MM.1S (cell line): ENCODE measurements around the gene SEC63.
"Not testable (repeated sequence)": the region's sequence is repeated elsewhere in the genome, so short reads cannot be mapped to it uniquely, and the experiment has no call there.

ENCODE experiments used
- DNase-seq: peaks from one replicate; pipeline ENCODE4 v3.0.0-alpha.2; 2015
- H2AFZ ChIP-seq: fragments of 300-600 bp; sonication (generic); 2 replicates; pipeline ENCODE4 v1.6.0; 2016; ENCODE audit warnings: antibody characterized with exemption, low read length
- H3F3A ChIP-seq: fragments of 300-600 bp; sonication (generic); 2 replicates; pipeline ENCODE4 v1.6.1; 2016; ENCODE audit warnings: mild to moderate bottlenecking, antibody characterized with exemption, low read length, moderate library complexity, mixed read lengths; ENCODE audit not compliant: insufficient read depth
- H3K27ac ChIP-seq: fragments of 300-600 bp; sonication (generic); 2 replicates; pipeline ENCODE4 v1.5.1; 2016; ENCODE audit warnings: mild to moderate bottlenecking, low read length
- H3K27me3 ChIP-seq: fragments of 300-600 bp; sonication (generic); replicated peaks from 2 replicates; pipeline ENCODE4 v1.6.0; 2016; ENCODE audit warnings: low read length; ENCODE audit not compliant: insufficient read depth
- H3K36me3 ChIP-seq: fragments of 300-600 bp; sonication (generic); replicated peaks from 2 replicates; pipeline ENCODE4 v1.6.1; 2016; ENCODE audit warnings: mild to moderate bottlenecking, low read length, mixed read lengths; ENCODE audit not compliant: insufficient read depth
- H3K4me1 ChIP-seq: fragments of 300-600 bp; sonication (generic); 2 replicates; pipeline ENCODE4 v1.6.1; 2016; ENCODE audit warnings: low read length, mixed read lengths
- H3K4me2 ChIP-seq: fragments of 300-600 bp; sonication (generic); 2 replicates; pipeline ENCODE4 v1.6.0; 2016; ENCODE audit warnings: low read depth, low read length
- H3K4me3 ChIP-seq: fragments of 300-600 bp; sonication (generic); 2 replicates; pipeline ENCODE4 v1.5.1; 2016; ENCODE audit warnings: low read length, mixed read lengths
- H3K79me2 ChIP-seq: fragments of 300-600 bp; sonication (generic); 2 replicates; pipeline ENCODE4 v1.6.1; 2016; ENCODE audit warnings: mixed run types, low read length, mixed read lengths
- H3K9ac ChIP-seq: fragments of 300-600 bp; sonication (generic); 2 replicates; pipeline ENCODE4 v1.6.1; 2016; ENCODE audit warnings: low read length, mixed read lengths
- H3K9me2 ChIP-seq: fragments of 300-600 bp; sonication (generic); replicated peaks from 2 replicates; pipeline ENCODE4 v1.6.1; 2016; ENCODE audit warnings: mild to moderate bottlenecking, low read length, mixed read lengths; ENCODE audit not compliant: insufficient read depth
- H3K9me3 ChIP-seq: fragments of 300-600 bp; sonication (generic); replicated peaks from 2 replicates; pipeline ENCODE4 v1.6.1; 2016; ENCODE audit warnings: mild to moderate bottlenecking, low read length, mixed read lengths; ENCODE audit not compliant: insufficient read depth
- H4K20me1 ChIP-seq: fragments of 300-600 bp; sonication (generic); 2 replicates; pipeline ENCODE4 v1.6.1; 2016; ENCODE audit warnings: mild to moderate bottlenecking, low read length, moderate library complexity, mixed read lengths; ENCODE audit not compliant: insufficient read depth
- CTCF ChIP-seq: fragments of 300-600 bp; sonication (generic); IDR thresholded peaks from 2 replicates; pipeline ENCODE4 v1.5.1; 2016; ENCODE audit warnings: antibody characterized with exemption, low read length, mixed read lengths
- EZH2 ChIP-seq: fragments of 300-600 bp; sonication (generic); optimal IDR thresholded peaks from 2 replicates; pipeline ENCODE3; 2017; ENCODE audit warnings: low read depth, mild to moderate bottlenecking, antibody characterized with exemption, low read length, mixed read lengths
- EZH2phosphoT487 ChIP-seq: fragments of 300-600 bp; sonication (generic); IDR thresholded peaks from 2 replicates; pipeline ENCODE4 v1.6.1; 2018; ENCODE audit warnings: antibody characterized with exemption, low read length

SEC63 gene

GRCh38 chr6:107991772-107992550, 34.0 kb upstream of the SEC63 start:
- Histone ChIP-seq H4K20me1 (no peaks in the 10 kb centered on the region), H3K36me3 (no peaks in the 10 kb centered on the region), H3K4me2 (no peak overlapping the region), H3K4me1 (no peaks in the 10 kb centered on the region), H3K9me2 (no peaks in the 10 kb centered on the region), H3K79me2 (no peaks in the 10 kb centered on the region), H3K9me3 (no peaks in the 10 kb centered on the region), H3K27me3 (no peaks in the 10 kb centered on the region), H2AFZ (no peak overlapping the region), H3K4me3 (no peak overlapping the region), H3K27ac (no peak overlapping the region), H3F3A (no peaks in the 10 kb centered on the region), H3K9ac (no peak overlapping the region)
- TF ChIP-seq EZH2phosphoT487: no peak
- TF ChIP-seq EZH2: no peak
- no peak for TF ChIP-seq CTCF
- DNase-seq: no peak

- Histone ChIP-seq H3K79me2 (no peaks in the 10 kb centered on the region), H4K20me1 (no peaks in the 10 kb centered on the region), H3K4me2 (no peak overlapping the region), H3K27me3 (no peaks in the 10 kb centered on the region), H3K4me1 (no peaks in the 10 kb centered on the region), H2AFZ (no peak overlapping the region), H3K36me3 (no peaks in the 10 kb centered on the region), H3K4me3 (no peak overlapping the region), H3F3A (no peaks in the 10 kb centered on the region), H3K9me3 (no peaks in the 10 kb centered on the region), H3K27ac (no peak overlapping the region), H3K9ac (no peak overlapping the region), H3K9me2 (no peaks in the 10 kb centered on the region)
- no peak for DNase-seq
- no peak for TF ChIP-seq EZH2
- TF ChIP-seq EZH2phosphoT487: no peak
- no peak for TF ChIP-seq CTCF
Observed at GRCh38 chr6:107991061-107991460, 33.1 kb upstream of the SEC63 start.

GRCh38 chr6:107990587-107990986, 32.6 kb upstream of the SEC63 start:
- not testable (repeated sequence) for H3K9me3 ChIP-seq, H3K9ac ChIP-seq, H3K27me3 ChIP-seq, H3K36me3 ChIP-seq, H4K20me1 ChIP-seq, H3F3A ChIP-seq, H3K4me1 ChIP-seq, H3K4me2 ChIP-seq, H3K79me2 ChIP-seq, H3K4me3 ChIP-seq, H3K27ac ChIP-seq, H2AFZ ChIP-seq, DNase-seq, H3K9me2 ChIP-seq
